HepG2 (cell line): Measurements from ENCODE around the gene CXADR. TPM values are rescaled to one million over a fixed set of nuclear protein-coding genes. Genes with fewer than 3 reads are reported as not detected.

Experiments
- JDP2 ChIP-seq: sonication (generic); formaldehyde crosslinking; IDR thresholded peaks from 2 replicates; pipeline ENCODE4 v1.8.1; 2022; ENCODE audit warnings: missing genetic modification reagents, borderline replicate concordance
- KDM1A ChIP-seq: IDR thresholded peaks from 2 replicates; pipeline ENCODE4 v1.6.1; 2016; ENCODE audit warnings: missing compliant biosample characterization
- KDM3A ChIP-seq: IDR thresholded peaks from 2 replicates; pipeline ENCODE4 v1.6.1; 2018; ENCODE audit warnings: low read depth, missing compliant biosample characterization
- NFKB2 ChIP-seq: sonication (generic); formaldehyde crosslinking; IDR thresholded peaks from 2 replicates; pipeline ENCODE4 v1.4.0; 2020; ENCODE audit warnings: missing genetic modification reagents, borderline replicate concordance
- NR2F1 ChIP-seq, 2 experiments: fragments of 450-650 bp in 1 of 2; formaldehyde crosslinking in 1 of 2; IDR thresholded peaks; 2 replicates each; pipeline versions ENCODE4 v1.5.0 to v1.6.1; 2016 to 2020; ENCODE audit warnings: mild to moderate bottlenecking in 1 of 2, missing compliant biosample characterization in 1 of 2, missing genetic modification reagents in 1 of 2, moderate library complexity in 1 of 2
- TBP ChIP-seq: sonication (generic); formaldehyde crosslinking; IDR thresholded peaks from 2 replicates; pipeline ENCODE4 v1.5.0; 2020; ENCODE audit warnings: missing genetic modification reagents
- ZBTB7A ChIP-seq: sonication (generic); formaldehyde crosslinking; IDR thresholded peaks from 2 replicates; pipeline ENCODE4 v1.8.0; 2022; ENCODE audit warnings: mild to moderate bottlenecking, missing genetic modification reagents
- ZMYM3 ChIP-seq: sonication (generic); formaldehyde crosslinking; IDR thresholded peaks from 2 replicates; pipeline ENCODE4 v1.5.1; 2020; ENCODE audit warnings: mild to moderate bottlenecking, missing genetic modification reagents
- ZNF557 ChIP-seq: sonication (generic); formaldehyde crosslinking; IDR thresholded peaks from 2 replicates; pipeline ENCODE4 v1.4.0; 2020; ENCODE audit warnings: missing genetic modification reagents
- ZNF790 ChIP-seq: sonication (generic); formaldehyde crosslinking; IDR thresholded peaks from 2 replicates; pipeline ENCODE4 v1.8.0; 2022; ENCODE audit warnings: missing genetic modification reagents, mild to moderate bottlenecking, borderline replicate concordance
- ZSCAN25 ChIP-seq: sonication (generic); formaldehyde crosslinking; IDR thresholded peaks from 2 replicates; pipeline ENCODE4 v1.8.0; 2022; ENCODE audit warnings: mild to moderate bottlenecking, missing genetic modification reagents
- ZZZ3 ChIP-seq: sonication (generic); formaldehyde crosslinking; IDR thresholded peaks from 2 replicates; pipeline ENCODE4 v1.4.0; 2020; ENCODE audit warnings: missing genetic modification reagents, mild to moderate bottlenecking, borderline replicate concordance
- polyA plus RNA-seq, 8 experiments: library from polyadenylated mRNA; depleted of rRNA in 3 of 8; stranded (reverse) in 7 of 8; unstranded in 1 of 8; fragments of >200 nt; fragmentation: Illumina TruSeq in 4 of 8; extraction: Trizol in 4 of 8; gene quantifications; 2 replicates each; pipeline versions ENCODE4 v1.2.1 to v1.2.3, GENCODE V29; 2011 to 2016; ENCODE audit warnings: low read depth in 4 of 8, missing spikeins in 1 of 8, mixed read lengths in 1 of 8; ENCODE audit not compliant: insufficient read depth in 1 of 8
- total RNA-seq, 5 experiments: library from RNA; depleted of rRNA; stranded (reverse); fragments of >200 nt; fragmentation: Illumina TruSeq; extraction: Trizol; gene quantifications; 2 replicates each; pipeline ENCODE4 v1.2.3, GENCODE V29; 2016; ENCODE audit warnings: low read depth in 1 of 5
- TF ChIP-seq, protein P1 (sequence below): IDR thresholded peaks from 2 replicates; pipeline ENCODE4 v1.6.1; 2016; ENCODE audit warnings: missing compliant biosample characterization, missing genetic modification reagents, borderline replicate concordance
- TF ChIP-seq, protein P2 (sequence below): IDR thresholded peaks from 2 replicates; pipeline ENCODE4 v1.4.0; 2020; ENCODE audit warnings: mild to moderate bottlenecking, missing genetic modification reagents
- TF ChIP-seq, protein P3 (sequence below): sonication (generic); formaldehyde crosslinking; IDR thresholded peaks from 2 replicates; pipeline ENCODE4 v1.5.0; 2020; ENCODE audit warnings: mild to moderate bottlenecking, missing genetic modification reagents
- TF ChIP-seq, protein P4 (sequence below): sonication (generic); formaldehyde crosslinking; IDR thresholded peaks from 2 replicates; pipeline ENCODE4 v1.4.0; 2020; ENCODE audit warnings: missing genetic modification reagents
- TF ChIP-seq, protein P5 (sequence below): sonication (generic); formaldehyde crosslinking; conservative IDR thresholded peaks from 2 replicates; pipeline ENCODE4 v1.4.0; 2020; ENCODE audit warnings: missing genetic modification reagents
- TF ChIP-seq, protein P6 (sequence below): sonication (generic); formaldehyde crosslinking; IDR thresholded peaks from 2 replicates; pipeline ENCODE4 v1.8.0; 2022; ENCODE audit warnings: mild to moderate bottlenecking, missing genetic modification reagents, moderate library complexity
- TF ChIP-seq, protein P7 (sequence below): sonication (generic); formaldehyde crosslinking; IDR thresholded peaks from 2 replicates; pipeline ENCODE4 v1.4.0; 2020; ENCODE audit warnings: missing genetic modification reagents

The CXADR gene
- total and polyA plus RNA-seq, 2 of the 13 experiments (the other 11 are each of a cell fraction or from before 2014, with no cell fraction given): 86.8 to 110 TPM

DNA sequence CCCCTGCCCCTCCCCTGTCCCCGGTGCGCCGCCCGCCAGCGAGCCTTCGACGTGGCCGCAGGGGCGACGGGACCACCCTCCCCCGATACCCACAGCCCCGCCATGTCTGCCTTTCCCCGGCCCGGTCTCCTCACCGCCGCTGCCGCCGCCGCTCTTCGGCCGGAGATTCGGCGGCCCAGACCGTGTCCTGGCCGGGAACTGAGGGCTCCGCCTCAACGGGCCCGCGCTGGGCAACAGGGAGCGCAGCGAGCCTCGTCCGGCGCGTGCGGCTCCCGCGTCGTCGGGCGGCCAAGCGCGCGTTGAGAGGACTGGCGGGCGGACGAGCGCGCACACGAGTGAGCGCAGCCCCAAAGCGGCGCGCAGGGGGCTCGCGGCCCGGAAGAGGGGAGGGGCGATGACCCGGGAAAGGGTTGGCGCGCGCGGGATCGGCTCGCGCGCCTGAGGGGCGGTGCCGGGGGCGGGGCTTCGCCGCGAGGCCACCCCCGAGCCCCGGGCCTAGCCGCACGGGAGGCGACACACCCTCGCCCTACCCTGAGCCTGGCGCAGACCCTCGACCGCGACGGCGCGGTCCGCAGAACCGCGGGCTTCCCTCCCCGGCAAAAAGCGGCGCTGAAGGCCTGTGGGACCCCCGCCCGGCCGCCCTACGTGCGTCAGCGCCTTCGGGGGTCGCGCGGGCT lies 99.9 kb downstream of the CXADR start, which contains the start of gene BTG3 (continued):
- no peak for TF ChIP-seq ZMYM3 (CRISPR knock-in tag)
- peak; percentile 84 for TF ChIP-seq NFKB2
- TF ChIP-seq, protein P1, sequence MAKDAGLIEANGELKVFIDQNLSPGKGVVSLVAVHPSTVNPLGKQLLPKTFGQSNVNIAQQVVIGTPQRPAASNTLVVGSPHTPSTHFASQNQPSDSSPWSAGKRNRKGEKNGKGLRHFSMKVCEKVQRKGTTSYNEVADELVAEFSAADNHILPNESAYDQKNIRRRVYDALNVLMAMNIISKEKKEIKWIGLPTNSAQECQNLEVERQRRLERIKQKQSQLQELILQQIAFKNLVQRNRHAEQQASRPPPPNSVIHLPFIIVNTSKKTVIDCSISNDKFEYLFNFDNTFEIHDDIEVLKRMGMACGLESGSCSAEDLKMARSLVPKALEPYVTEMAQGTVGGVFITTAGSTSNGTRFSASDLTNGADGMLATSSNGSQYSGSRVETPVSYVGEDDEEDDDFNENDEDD (CRISPR knock-in tag): peak; percentile 94
- no peak for TF ChIP-seq NR2F1 (CRISPR knock-in tag; IDR thresholded peaks at IDR 0.05)
- peak; percentile 79; the same call in 1 of the 2 replicates for TF ChIP-seq ZBTB7A (CRISPR knock-in tag)
- no peak; the same call in 1 of the 2 replicates for TF ChIP-seq ZNF790
- TF ChIP-seq, protein P2, sequence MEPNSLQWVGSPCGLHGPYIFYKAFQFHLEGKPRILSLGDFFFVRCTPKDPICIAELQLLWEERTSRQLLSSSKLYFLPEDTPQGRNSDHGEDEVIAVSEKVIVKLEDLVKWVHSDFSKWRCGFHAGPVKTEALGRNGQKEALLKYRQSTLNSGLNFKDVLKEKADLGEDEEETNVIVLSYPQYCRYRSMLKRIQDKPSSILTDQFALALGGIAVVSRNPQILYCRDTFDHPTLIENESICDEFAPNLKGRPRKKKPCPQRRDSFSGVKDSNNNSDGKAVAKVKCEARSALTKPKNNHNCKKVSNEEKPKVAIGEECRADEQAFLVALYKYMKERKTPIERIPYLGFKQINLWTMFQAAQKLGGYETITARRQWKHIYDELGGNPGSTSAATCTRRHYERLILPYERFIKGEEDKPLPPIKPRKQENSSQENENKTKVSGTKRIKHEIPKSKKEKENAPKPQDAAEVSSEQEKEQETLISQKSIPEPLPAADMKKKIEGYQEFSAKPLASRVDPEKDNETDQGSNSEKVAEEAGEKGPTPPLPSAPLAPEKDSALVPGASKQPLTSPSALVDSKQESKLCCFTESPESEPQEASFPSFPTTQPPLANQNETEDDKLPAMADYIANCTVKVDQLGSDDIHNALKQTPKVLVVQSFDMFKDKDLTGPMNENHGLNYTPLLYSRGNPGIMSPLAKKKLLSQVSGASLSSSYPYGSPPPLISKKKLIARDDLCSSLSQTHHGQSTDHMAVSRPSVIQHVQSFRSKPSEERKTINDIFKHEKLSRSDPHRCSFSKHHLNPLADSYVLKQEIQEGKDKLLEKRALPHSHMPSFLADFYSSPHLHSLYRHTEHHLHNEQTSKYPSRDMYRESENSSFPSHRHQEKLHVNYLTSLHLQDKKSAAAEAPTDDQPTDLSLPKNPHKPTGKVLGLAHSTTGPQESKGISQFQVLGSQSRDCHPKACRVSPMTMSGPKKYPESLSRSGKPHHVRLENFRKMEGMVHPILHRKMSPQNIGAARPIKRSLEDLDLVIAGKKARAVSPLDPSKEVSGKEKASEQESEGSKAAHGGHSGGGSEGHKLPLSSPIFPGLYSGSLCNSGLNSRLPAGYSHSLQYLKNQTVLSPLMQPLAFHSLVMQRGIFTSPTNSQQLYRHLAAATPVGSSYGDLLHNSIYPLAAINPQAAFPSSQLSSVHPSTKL (CRISPR knock-in tag): peak; percentile 26; the same call in 1 of the 2 replicates
- TF ChIP-seq, protein P3, sequence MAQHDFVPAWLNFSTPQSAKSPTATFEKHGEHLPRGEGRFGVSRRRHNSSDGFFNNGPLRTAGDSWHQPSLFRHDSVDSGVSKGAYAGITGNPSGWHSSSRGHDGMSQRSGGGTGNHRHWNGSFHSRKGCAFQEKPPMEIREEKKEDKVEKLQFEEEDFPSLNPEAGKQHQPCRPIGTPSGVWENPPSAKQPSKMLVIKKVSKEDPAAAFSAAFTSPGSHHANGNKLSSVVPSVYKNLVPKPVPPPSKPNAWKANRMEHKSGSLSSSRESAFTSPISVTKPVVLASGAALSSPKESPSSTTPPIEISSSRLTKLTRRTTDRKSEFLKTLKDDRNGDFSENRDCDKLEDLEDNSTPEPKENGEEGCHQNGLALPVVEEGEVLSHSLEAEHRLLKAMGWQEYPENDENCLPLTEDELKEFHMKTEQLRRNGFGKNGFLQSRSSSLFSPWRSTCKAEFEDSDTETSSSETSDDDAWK (CRISPR knock-in tag): no peak
- TF ChIP-seq, protein P4, sequence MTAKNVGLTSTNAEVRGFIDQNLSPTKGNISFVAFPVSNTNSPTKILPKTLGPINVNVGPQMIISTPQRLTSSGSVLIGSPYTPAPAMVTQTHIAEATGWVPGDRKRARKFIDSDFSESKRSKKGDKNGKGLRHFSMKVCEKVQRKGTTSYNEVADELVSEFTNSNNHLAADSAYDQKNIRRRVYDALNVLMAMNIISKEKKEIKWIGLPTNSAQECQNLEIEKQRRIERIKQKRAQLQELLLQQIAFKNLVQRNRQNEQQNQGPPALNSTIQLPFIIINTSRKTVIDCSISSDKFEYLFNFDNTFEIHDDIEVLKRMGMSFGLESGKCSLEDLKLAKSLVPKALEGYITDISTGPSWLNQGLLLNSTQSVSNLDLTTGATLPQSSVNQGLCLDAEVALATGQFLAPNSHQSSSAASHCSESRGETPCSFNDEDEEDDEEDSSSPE (CRISPR knock-in tag): peak; percentile 91
- no peak for TF ChIP-seq KDM3A (CRISPR knock-in tag)
- TF ChIP-seq, protein P5, sequence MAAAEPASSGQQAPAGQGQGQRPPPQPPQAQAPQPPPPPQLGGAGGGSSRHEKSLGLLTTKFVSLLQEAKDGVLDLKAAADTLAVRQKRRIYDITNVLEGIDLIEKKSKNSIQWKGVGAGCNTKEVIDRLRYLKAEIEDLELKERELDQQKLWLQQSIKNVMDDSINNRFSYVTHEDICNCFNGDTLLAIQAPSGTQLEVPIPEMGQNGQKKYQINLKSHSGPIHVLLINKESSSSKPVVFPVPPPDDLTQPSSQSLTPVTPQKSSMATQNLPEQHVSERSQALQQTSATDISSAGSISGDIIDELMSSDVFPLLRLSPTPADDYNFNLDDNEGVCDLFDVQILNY (CRISPR knock-in tag): 0 out of 2 replicates have a peak, but pooled peaks have one; percentile 43
- TF ChIP-seq ZNF557 (CRISPR knock-in tag): 0 out of 2 replicates have a peak, but pooled peaks have one; percentile 61
- TF ChIP-seq, protein P6, sequence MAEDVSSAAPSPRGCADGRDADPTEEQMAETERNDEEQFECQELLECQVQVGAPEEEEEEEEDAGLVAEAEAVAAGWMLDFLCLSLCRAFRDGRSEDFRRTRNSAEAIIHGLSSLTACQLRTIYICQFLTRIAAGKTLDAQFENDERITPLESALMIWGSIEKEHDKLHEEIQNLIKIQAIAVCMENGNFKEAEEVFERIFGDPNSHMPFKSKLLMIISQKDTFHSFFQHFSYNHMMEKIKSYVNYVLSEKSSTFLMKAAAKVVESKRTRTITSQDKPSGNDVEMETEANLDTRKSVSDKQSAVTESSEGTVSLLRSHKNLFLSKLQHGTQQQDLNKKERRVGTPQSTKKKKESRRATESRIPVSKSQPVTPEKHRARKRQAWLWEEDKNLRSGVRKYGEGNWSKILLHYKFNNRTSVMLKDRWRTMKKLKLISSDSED (CRISPR knock-in tag): peak; percentile 42; the same call in 1 of the 2 replicates
- TF ChIP-seq JDP2 (CRISPR knock-in tag): no peak
- no peak for TF ChIP-seq ZZZ3 (CRISPR knock-in tag)
- TF ChIP-seq ZSCAN25: no peak
- TF ChIP-seq KDM1A (CRISPR knock-in tag): no peak
- TF ChIP-seq, protein P7, sequence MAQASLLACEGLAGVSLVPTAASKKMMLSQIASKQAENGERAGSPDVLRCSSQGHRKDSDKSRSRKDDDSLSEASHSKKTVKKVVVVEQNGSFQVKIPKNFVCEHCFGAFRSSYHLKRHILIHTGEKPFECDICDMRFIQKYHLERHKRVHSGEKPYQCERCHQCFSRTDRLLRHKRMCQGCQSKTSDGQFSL (CRISPR knock-in tag): 0 out of 2 replicates have a peak, but pooled peaks have one; percentile 17
- no peak for TF ChIP-seq TBP
